ENCODE data around the gene CEP70.

DNA sequence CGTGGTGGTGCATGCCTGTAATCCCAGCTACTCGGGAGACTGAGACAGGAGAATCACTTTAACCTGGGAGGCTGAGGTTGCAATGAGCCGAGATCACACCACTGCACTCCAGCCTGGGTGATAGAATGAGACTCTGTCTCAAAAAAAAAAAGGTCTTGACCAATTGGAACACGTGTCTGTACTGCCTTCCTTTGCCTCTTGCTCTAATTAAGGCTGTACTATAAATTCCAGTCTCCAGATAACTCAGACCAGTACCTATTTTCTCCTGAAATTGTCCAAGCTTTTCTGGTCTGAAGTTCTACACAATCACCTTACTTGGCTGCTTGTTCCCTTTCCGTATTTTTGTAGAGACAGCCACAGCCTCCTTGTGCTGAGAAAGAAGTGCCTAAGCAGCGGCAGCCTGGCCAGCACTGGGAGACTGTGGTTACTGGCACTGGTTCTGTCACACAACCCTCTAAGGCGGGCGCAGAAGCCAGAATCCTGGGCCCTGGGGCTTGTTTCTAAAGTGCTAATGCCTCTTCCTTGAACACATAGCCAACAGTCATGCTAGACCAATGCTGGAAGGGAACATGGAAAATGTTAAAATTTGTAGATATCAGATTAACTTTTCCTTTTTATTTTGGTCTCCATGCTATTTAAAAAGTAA lies 6.2 kb upstream of the CEP70 start:
- TF ChIP-seq CTCF (IDR thresholded peaks at IDR 0.05) (no peak), POLR2A (IDR thresholded peaks at IDR 0.05) (no peak)
